Smooth muscle cell (in vitro differentiated cells): ENCODE data around the gene RFX1. TPM values are rescaled to one million over a fixed set of nuclear protein-coding genes. Genes with fewer than 3 reads are reported as not detected.

Experiments used
- DNase-seq: peaks from one replicate; lab custom pipeline; 2025; ENCODE audit not compliant: unreplicated experiment; lab: John Stamatoyannopoulos, UW
- H2AFZ ChIP-seq: fragments of 200-600 bp; sonication (generic); 2 replicates; pipeline ENCODE4 v1.6.0; 2016; ENCODE audit warnings: antibody characterized with exemption, low read depth, mild to moderate bottlenecking
- H3F3A ChIP-seq: fragments of 200-600 bp; sonication (generic); 2 replicates; pipeline ENCODE4 v1.6.0; 2017; ENCODE audit warnings: antibody characterized with exemption, low read depth
- H3K27ac ChIP-seq: fragments of 200-600 bp; sonication (generic); 2 replicates; pipeline ENCODE4 v1.5.1; 2016; ENCODE audit warnings: low read depth, mild to moderate bottlenecking
- H3K27me3 ChIP-seq: fragments of 200-600 bp; sonication (generic); 2 replicates; pipeline ENCODE4 v1.6.1; 2016; ENCODE audit warnings: low read depth, mild to moderate bottlenecking
- H3K36me3 ChIP-seq: fragments of 200-600 bp; sonication (generic); 2 replicates; pipeline ENCODE4 v1.5.1; 2016; ENCODE audit warnings: low read depth
- H3K4me1 ChIP-seq: fragments of 200-600 bp; sonication (generic); 2 replicates; pipeline ENCODE4 v1.5.1; 2016; ENCODE audit warnings: low read depth
- H3K4me2 ChIP-seq: fragments of 200-600 bp; sonication (generic); 2 replicates; pipeline ENCODE4 v1.6.0; 2016; ENCODE audit warnings: mild to moderate bottlenecking
- H3K4me3 ChIP-seq: fragments of 200-600 bp; sonication (generic); 2 replicates; pipeline ENCODE4 v1.5.1; 2016; ENCODE audit warnings: mild to moderate bottlenecking
- H3K79me2 ChIP-seq: fragments of 200-600 bp; sonication (generic); 2 replicates; pipeline ENCODE4 v1.6.0; 2016; ENCODE audit warnings: low read depth, mild to moderate bottlenecking
- H3K9ac ChIP-seq: fragments of 200-600 bp; sonication (generic); 2 replicates; pipeline ENCODE4 v1.6.0; 2016; ENCODE audit warnings: low read depth
- H3K9me3 ChIP-seq: fragments of 200-600 bp; sonication (generic); replicated peaks from 2 replicates; pipeline ENCODE4 v1.5.1; 2016; ENCODE audit warnings: low read depth
- H4K20me1 ChIP-seq: fragments of 200-600 bp; sonication (generic); 2 replicates; pipeline ENCODE4 v1.6.0; 2016; ENCODE audit warnings: low read depth
- CTCF ChIP-seq: fragments of 200-600 bp; sonication (generic); IDR thresholded peaks from 2 replicates; pipeline ENCODE4 v1.5.1; 2017; ENCODE audit warnings: borderline replicate concordance, mild to moderate bottlenecking, antibody characterized with exemption; ENCODE audit not compliant: insufficient read depth, poor library complexity, severe bottlenecking
- WGBS: methylation state at CpG from one replicate; pipeline ENCODE4 v1.1.7; 2016; ENCODE audit warnings: low lambda C conversion rate; 5-methylcytosine and 5-hydroxymethylcytosine counted together
- polyA plus RNA-seq: library from polyadenylated mRNA; unstranded; fragments of >200 nt; fragmentation: Nextera tagmentation; extraction: Ambion mirVana; gene quantifications from 2 replicates; pipeline ENCODE4 v1.2.1, GENCODE V29; 2016
- total RNA-seq: library from RNA; depleted of rRNA; stranded (reverse); fragments of >200 nt; gene quantifications from 2 replicates; pipeline ENCODE4 v1.2.3, GENCODE V29; 2014

Gene RFX1
- total and polyA plus RNA-seq, 2 experiments from 2014 or later: 2.2 TPM

- Histone ChIP-seq H4K20me1 (no peaks in the 10 kb centered on the region), H3K4me2 (peak overlapping the region; percentile 83), H2AFZ (no peak overlapping the region), H3K4me1 (peaks cover 13% of the 10 kb centered on the region), H3K9me3 (no peaks in the 10 kb centered on the region), H3F3A (peaks cover 9% of the 10 kb centered on the region), H3K9ac (no peak overlapping the region), H3K79me2 (no peaks in the 10 kb centered on the region), H3K4me3 (peak overlapping the region; percentile 13), H3K27ac (no peak overlapping the region), H3K36me3 (no peaks in the 10 kb centered on the region), H3K27me3 (no peaks in the 10 kb centered on the region)
- DNase-seq: no peak
- no peak for TF ChIP-seq CTCF
- 76% methylated on average over 33 of the region's 55 CpGs for WGBS
Measured at GRCh38 chr19:13961826-13962698, 44.1 kb downstream of the RFX1 start.

- Histone ChIP-seq H4K20me1 (no peaks in the 10 kb centered on the region), H3K9me3 (no peaks in the 10 kb centered on the region), H3K36me3 (no peaks in the 10 kb centered on the region), H3K4me2 (no peak overlapping the region), H2AFZ (no peak overlapping the region), H3K27me3 (no peaks in the 10 kb centered on the region), H3K27ac (no peak overlapping the region), H3K4me3 (no peak overlapping the region), H3K79me2 (no peaks in the 10 kb centered on the region), H3K4me1 (peaks cover 13% of the 10 kb centered on the region), H3F3A (peaks cover 9% of the 10 kb centered on the region), H3K9ac (no peak overlapping the region)
- DNase-seq: no peak
- 94% methylated on average over 38 of the region's 39 CpGs for WGBS
- TF ChIP-seq CTCF: no peak
Measured at GRCh38 chr19:13960863-13961784, 45.0 kb downstream of the RFX1 start.

GRCh38 chr19:13959962-13960862 is 45.9 kb downstream of the RFX1 start:
- Histone ChIP-seq H3K4me2 (no peak overlapping the region), H4K20me1 (no peaks in the 10 kb centered on the region), H3K36me3 (no peaks in the 10 kb centered on the region), H3K27ac (no peak overlapping the region), H3K27me3 (no peaks in the 10 kb centered on the region), H2AFZ (no peak overlapping the region), H3K9ac (no peak overlapping the region), H3K4me1 (peaks cover 13% of the 10 kb centered on the region), H3F3A (peaks cover 9% of the 10 kb centered on the region), H3K9me3 (no peaks in the 10 kb centered on the region), H3K79me2 (no peaks in the 10 kb centered on the region), H3K4me3 (no peak overlapping the region)
- DNase-seq: no peak
- WGBS: 93% methylated on average over 27 of the region's 27 CpGs
- peak; percentile 27 for TF ChIP-seq CTCF
